ENCODE measurements around the gene BBS12. TPM values are rescaled to one million over a fixed set of nuclear protein-coding genes. Genes with fewer than 3 reads are reported as not detected.

The BBS12 gene
- total RNA-seq, 4 donors from 2014 or later, result 3.0 to 5.7 (median 4.0) TPM

DNA sequence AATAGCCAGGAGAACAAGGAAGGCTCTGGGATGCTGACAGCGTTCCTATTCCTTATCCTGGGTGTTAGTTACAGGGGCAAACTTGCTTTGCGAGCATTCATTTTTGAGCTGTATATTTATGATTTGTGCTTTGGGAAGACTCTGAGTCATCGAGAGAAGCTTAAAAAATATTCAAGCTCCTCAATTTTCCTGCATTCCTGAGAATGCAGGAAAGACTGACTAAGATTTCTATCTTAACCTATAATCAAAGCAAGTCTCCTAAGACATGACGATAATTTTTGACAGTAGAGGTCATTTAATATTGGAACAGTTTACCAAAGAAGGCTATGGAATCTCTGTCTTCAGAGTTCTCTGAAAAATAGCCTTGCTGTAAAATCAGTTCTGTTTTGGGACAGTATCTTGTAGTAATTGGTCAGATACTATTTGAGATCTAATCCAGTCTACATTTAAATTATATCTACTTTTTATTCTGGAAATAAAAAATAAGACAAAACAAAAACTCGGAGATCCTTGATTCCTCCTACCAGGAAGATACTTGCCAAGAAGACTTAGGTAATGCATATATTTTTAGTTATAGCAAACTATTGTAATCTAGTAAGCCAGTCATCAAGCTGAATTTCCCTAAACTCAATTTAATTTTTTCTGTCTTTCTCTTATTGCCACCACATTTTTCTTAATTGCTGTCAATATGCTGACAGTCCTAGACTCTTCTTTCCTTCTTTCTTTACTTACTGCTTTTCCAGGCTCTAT is 31.7 kb downstream of the BBS12 start:
- intact Hi-C loops (cut with DNase I), result loop anchor here (5.0 kb wide), 1 partner anchor 148 kb away; no protein-coding TSS in a partner anchor
- Histone ChIP-seq H3K4me1 (peaks cover 0 to 8% (median 5%) of the 10 kb centered on the region in 4 donors), H3K27ac (replicated peaks in 1 of 4) (no peak overlapping the region), H3K36me3 (no peaks in the 10 kb centered on the region), H3K9me3 (no peaks in the 10 kb centered on the region), H3K4me3 (no peak overlapping the region), H3K27me3 (no peaks in the 10 kb centered on the region)
- no peak for TF ChIP-seq POLR2AphosphoS5 (IDR thresholded peaks at IDR 0.05)
- TF ChIP-seq EP300 (IDR thresholded peaks at IDR 0.05), result no peak
- TF ChIP-seq CTCF (IDR thresholded peaks at IDR 0.05), result no peak
- TF ChIP-seq POLR2A (IDR thresholded peaks at IDR 0.05; ENCODE audit: low read depth), result no peak
- WGBS, result 53% methylated on average over 5 of the region's 5 CpGs
- no peak for DNase-seq (ENCODE audit: extremely low spot score)

GRCh38 chr4:122764821-122765215 is 32.3 kb downstream of the BBS12 start:
- 83% methylated on average over 1 of the region's 1 CpG for WGBS
- Histone ChIP-seq H3K27ac (replicated peaks in 1 of 4) (no peak overlapping the region), H3K9me3 (no peaks in the 10 kb centered on the region), H3K36me3 (no peaks in the 10 kb centered on the region), H3K27me3 (no peaks in the 10 kb centered on the region), H3K4me1 (peaks cover 0 to 8% (median 5%) of the 10 kb centered on the region in 4 donors), H3K4me3 (no peak overlapping the region)
- TF ChIP-seq EP300 (IDR thresholded peaks at IDR 0.05) (no peak), CTCF (IDR thresholded peaks at IDR 0.05) (no peak), POLR2AphosphoS5 (IDR thresholded peaks at IDR 0.05) (no peak), POLR2A (IDR thresholded peaks at IDR 0.05; ENCODE audit: low read depth) (no peak)
- DNase-seq (ENCODE audit: extremely low spot score), result no peak
- intact Hi-C loops (cut with DNase I), result loop anchor here (5.0 kb wide), 1 partner anchor 147 kb away; no protein-coding TSS in a partner anchor

DNA sequence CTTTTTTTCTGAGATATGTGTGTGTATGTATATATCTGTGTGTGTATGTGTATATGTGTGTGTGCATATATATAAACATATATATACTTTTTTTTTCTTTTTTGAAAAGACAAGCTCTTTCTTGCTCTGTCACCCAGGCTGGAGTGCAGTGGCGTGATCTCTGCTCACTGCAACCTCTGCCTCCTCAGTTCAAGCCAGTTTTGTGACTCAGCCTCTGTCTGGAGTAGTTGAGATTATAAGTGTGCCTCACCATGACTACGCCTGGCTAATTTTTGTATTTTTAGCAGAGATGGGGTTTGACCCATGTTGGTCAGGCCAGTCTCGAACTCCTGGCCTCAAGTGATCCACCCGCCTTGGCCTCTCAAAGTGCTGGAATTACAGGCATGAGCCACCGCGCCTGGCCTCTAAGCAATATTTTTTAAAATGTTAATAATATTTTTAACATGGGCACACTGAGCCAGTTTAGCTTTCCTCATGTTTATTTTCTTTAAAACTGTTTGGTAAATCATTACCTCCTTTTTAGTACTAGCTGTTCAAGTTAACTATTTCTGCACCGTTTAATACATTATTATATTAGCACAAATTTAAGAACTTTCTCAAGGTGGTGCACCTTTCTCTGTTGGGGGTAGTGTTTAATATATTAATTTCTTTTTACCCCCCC is 33.3 kb downstream of the BBS12 start:
- no peak for DNase-seq (ENCODE audit: extremely low spot score)
- Histone ChIP-seq H3K27me3 (no peaks in the 10 kb centered on the region), H3K4me1 (peaks cover 0 to 8% (median 5%) of the 10 kb centered on the region in 4 donors), H3K4me3 (no peak overlapping the region), H3K27ac (replicated peaks in 1 of 4) (no peak overlapping the region), H3K9me3 (no peaks in the 10 kb centered on the region), H3K36me3 (no peaks in the 10 kb centered on the region)
- intact Hi-C loops (cut with DNase I), result no loop called here
- TF ChIP-seq CTCF (IDR thresholded peaks at IDR 0.05), result no peak
- TF ChIP-seq POLR2AphosphoS5 (IDR thresholded peaks at IDR 0.05), result no peak
- no peak for TF ChIP-seq POLR2A (IDR thresholded peaks at IDR 0.05; ENCODE audit: low read depth)
- TF ChIP-seq EP300 (IDR thresholded peaks at IDR 0.05), result no peak
- WGBS, result 67% methylated on average over 7 of the region's 7 CpGs

GRCh38 chr4:122766353-122766705 is 33.8 kb downstream of the BBS12 start:
- peaks cover 0 to 8% (median 5%) of the 10 kb centered on the region in 4 donors for H3K4me1 ChIP-seq
- 97% methylated on average over 3 of the region's 3 CpGs for WGBS
- intact Hi-C loops (cut with DNase I), result no loop called here
- no peaks in the 10 kb centered on the region for H3K9me3 ChIP-seq
- no peak for DNase-seq (ENCODE audit: extremely low spot score)
- no peaks in the 10 kb centered on the region for H3K27me3 ChIP-seq
- H3K27ac ChIP-seq (replicated peaks in 1 of 4), result no peak overlapping the region
- no peak for TF ChIP-seq EP300 (IDR thresholded peaks at IDR 0.05)
- TF ChIP-seq CTCF (IDR thresholded peaks at IDR 0.05), result no peak
- TF ChIP-seq POLR2AphosphoS5 (IDR thresholded peaks at IDR 0.05), result no peak
- TF ChIP-seq POLR2A (IDR thresholded peaks at IDR 0.05; ENCODE audit: low read depth), result no peak
- no peak overlapping the region for H3K4me3 ChIP-seq
- no peaks in the 10 kb centered on the region for H3K36me3 ChIP-seq

All from esophagus muscularis mucosa (tissue), 4 donors.